DND-41 (cell line): ENCODE results near the gene DYRK2.
"Not testable (repeated sequence)": the region's sequence is repeated elsewhere in the genome, so short reads cannot be mapped to it uniquely, and the experiment has no call there.

Experiments
- ATAC-seq: fragments of 200-7000 bp; cut with Tn5 transposase; 3 replicates; pipeline ENCODE4 v1.9.1; 2021; ENCODE audit warnings: low read depth; ENCODE audit not compliant: insufficient read depth
- DNase-seq: peaks from one replicate; pipeline ENCODE4 v3.0.0-alpha.2; 2020
- H2AFZ ChIP-seq: 2 replicates; pipeline ENCODE4 v1.6.0; 2012; ENCODE audit warnings: low read depth, low read length
- H3K27ac ChIP-seq: 2 replicates; pipeline ENCODE4 v1.5.1; 2012; ENCODE audit warnings: low read length, inconsistent platforms
- H3K27me3 ChIP-seq: fragments of 200-600 bp; sonication (generic); 2 replicates; pipeline ENCODE4 v1.6.0; 2012; ENCODE audit warnings: low read length, mild to moderate bottlenecking, inconsistent platforms; ENCODE audit not compliant: insufficient read depth, poor library complexity
- H3K36me3 ChIP-seq: 2 replicates; pipeline ENCODE4 v1.5.1; 2012; ENCODE audit warnings: low read length, inconsistent platforms; ENCODE audit not compliant: insufficient read depth
- H3K4me1 ChIP-seq: 2 replicates; pipeline ENCODE4 v1.5.1; 2012; ENCODE audit warnings: mild to moderate bottlenecking, low read length; ENCODE audit not compliant: insufficient read depth
- H3K4me2 ChIP-seq: 2 replicates; pipeline ENCODE4 v1.6.0; 2012; ENCODE audit warnings: mild to moderate bottlenecking, moderate library complexity, low read length, inconsistent platforms; ENCODE audit not compliant: insufficient read depth
- H3K4me3 ChIP-seq, 2 experiments: fragments of 200-600 bp in 1 of 2; shearing (Covaris generic) in 1 of 2; 2 replicates each; pipeline ENCODE4 v1.5.1; 2012 to 2016; ENCODE audit warnings: inconsistent platforms in 2 of 2, low read length in 2 of 2, mild to moderate bottlenecking in 2 of 2, low read depth in 1 of 2, moderate library complexity in 1 of 2
- H3K79me2 ChIP-seq: 2 replicates; pipeline ENCODE4 v1.6.0; 2012; ENCODE audit warnings: low read length, inconsistent platforms; ENCODE audit not compliant: insufficient read depth
- H3K9ac ChIP-seq: 2 replicates; pipeline ENCODE4 v1.6.0; 2012; ENCODE audit warnings: low read depth, mild to moderate bottlenecking, inconsistent platforms, low read length, moderate library complexity
- H3K9me3 ChIP-seq: 2 replicates; pipeline ENCODE4 v1.5.1; 2012; ENCODE audit warnings: low read length, moderate library complexity, mild to moderate bottlenecking, inconsistent platforms; ENCODE audit not compliant: insufficient read depth, severe bottlenecking
- H4K20me1 ChIP-seq: 2 replicates; pipeline ENCODE4 v1.6.0; 2012; ENCODE audit warnings: low read length; ENCODE audit not compliant: insufficient read depth
- CTCF ChIP-seq: IDR thresholded peaks from 2 replicates; pipeline ENCODE4 v1.5.1; 2012; ENCODE audit warnings: borderline replicate concordance, low read length, moderate library complexity, mild to moderate bottlenecking; ENCODE audit not compliant: poor library complexity, severe bottlenecking; ENCODE audit errors: extremely low read depth
- EZH2 ChIP-seq: IDR thresholded peaks from 3 replicates; pipeline ENCODE4 v1.6.1; 2012; ENCODE audit warnings: borderline replicate concordance, low read depth, mild to moderate bottlenecking, moderate library complexity, low read length, inconsistent platforms; ENCODE audit not compliant: severe bottlenecking

Gene DYRK2

GRCh38 chr12:67669934-67670631 is 21.5 kb downstream of the DYRK2 start:
- DNase-seq (no peak), ATAC-seq (no peak)
- H3K9me3 ChIP-seq: peaks cover 17% of the 10 kb centered on the region
- peaks cover 8% of the 10 kb centered on the region; the same call in 1 of the 2 replicates for H4K20me1 ChIP-seq
- no peak overlapping the region for H3K9ac ChIP-seq
- no peaks in the 10 kb centered on the region for H3K79me2 ChIP-seq
- TF ChIP-seq CTCF (no peak), EZH2 (no peak)
- no peak overlapping the region for H2AFZ ChIP-seq
- H3K27ac ChIP-seq: no peak overlapping the region
- peaks cover 4% of the 10 kb centered on the region; the same call in 1 of the 2 replicates for H3K36me3 ChIP-seq
- H3K27me3 ChIP-seq: no peaks in the 10 kb centered on the region
- no peaks in the 10 kb centered on the region for H3K4me1 ChIP-seq
- H3K4me3 ChIP-seq: no peak overlapping the region
- no peak overlapping the region for H3K4me2 ChIP-seq

- Histone ChIP-seq H3K27ac (no peak overlapping the region), H3K9ac (no peak overlapping the region), H3K4me1 (no peaks in the 10 kb centered on the region), H3K4me3 (no peak overlapping the region), H3K36me3 (peaks cover 4% of the 10 kb centered on the region; the same call in 1 of the 2 replicates), H4K20me1 (peaks cover 4% of the 10 kb centered on the region; the same call in 1 of the 2 replicates), H2AFZ (no peak overlapping the region), H3K9me3 (peaks cover 17% of the 10 kb centered on the region), H3K4me2 (no peak overlapping the region), H3K27me3 (no peaks in the 10 kb centered on the region), H3K79me2 (no peaks in the 10 kb centered on the region)
- ATAC-seq (no peak), DNase-seq (no peak)
- TF ChIP-seq EZH2: no peak
- no peak for TF ChIP-seq CTCF
Observed at GRCh38 chr12:67671419-67671818, 22.9 kb downstream of the DYRK2 start.

GRCh38 chr12:67671892-67672291 is 23.3 kb downstream of the DYRK2 start:
- H4K20me1 ChIP-seq: peaks cover 4% of the 10 kb centered on the region; the same call in 1 of the 2 replicates
- no peak for ATAC-seq
- H3K9ac ChIP-seq: no peak overlapping the region

GRCh38 chr12:67672507-67672906 is 24.0 kb downstream of the DYRK2 start:
- not testable (repeated sequence) for H3K27me3 ChIP-seq, H3K4me3 ChIP-seq, H2AFZ ChIP-seq, H3K9ac ChIP-seq, DNase-seq, H3K27ac ChIP-seq, H3K79me2 ChIP-seq, H3K36me3 ChIP-seq, ATAC-seq, H3K4me2 ChIP-seq, H3K4me1 ChIP-seq, H4K20me1 ChIP-seq
- H3K9me3 ChIP-seq: peaks cover 17% of the 10 kb centered on the region

More at GRCh38 chr12:67671892-67672291, 23.3 kb downstream of the DYRK2 start:
- Histone ChIP-seq H3K4me3 (no peak overlapping the region), H3K79me2 (no peaks in the 10 kb centered on the region), H3K9me3 (peaks cover 17% of the 10 kb centered on the region), H3K4me1 (no peaks in the 10 kb centered on the region), H3K27me3 (no peaks in the 10 kb centered on the region), H3K36me3 (peaks cover 4% of the 10 kb centered on the region; the same call in 1 of the 2 replicates), H3K4me2 (no peak overlapping the region), H3K27ac (no peak overlapping the region), H2AFZ (no peak overlapping the region)
- no peak for TF ChIP-seq EZH2
- TF ChIP-seq CTCF: no peak
- DNase-seq: no peak

GRCh38 chr12:67673509-67673908 is 25.0 kb downstream of the DYRK2 start:
- not testable (repeated sequence) for ATAC-seq, H3K4me3 ChIP-seq, H3K27ac ChIP-seq, H3K4me1 ChIP-seq, H3K9ac ChIP-seq, DNase-seq, H3K4me2 ChIP-seq, H3K27me3 ChIP-seq, H4K20me1 ChIP-seq, H3K36me3 ChIP-seq, H3K79me2 ChIP-seq, H2AFZ ChIP-seq
- peaks cover 17% of the 10 kb centered on the region for H3K9me3 ChIP-seq
